HCT116 (cell line): ENCODE measurements around the gene VWA3B. TPM values are rescaled to one million over a fixed set of nuclear protein-coding genes. Genes with fewer than 3 reads are reported as not detected.

Experiments used
- ATAC-seq: fragments of 200-7000 bp; cut with Tn5 transposase; 2 replicates; pipeline ENCODE4 v1.9.1; 2020; ENCODE audit warnings: mild to moderate bottlenecking, moderate library complexity
- BruUV-seq: library from RNA; stranded (reverse); fragments of 400-500 nt; replicated peaks from 2 replicates; lab custom pipeline; 2021; lab: Mats Ljungman, UMichigan
- CTCF ChIA-PET: fragments of 300-600 bp; sonication (Branson Sonifier 250); formaldehyde crosslinking; loops from one replicate; lab custom pipeline; 2021; ENCODE audit warnings: antibody characterized with exemption; lab: Charles Lee
- POLR2A ChIA-PET: fragments of 300-600, 350-600 bp; sonication (Branson Sonifier 250); formaldehyde crosslinking; loops from one replicate; lab custom pipeline; 2021; ENCODE audit warnings: antibody characterized with exemption; lab: Charles Lee
- RAD21 ChIA-PET, 2 experiments: fragments of 300-600 bp; sonication (Branson Sonifier 250); formaldehyde crosslinking; loops; one replicate each; lab custom pipeline; 2023; ENCODE audit warnings: low total read pairs in 2 of 2; ENCODE audit not compliant: uncharacterized antibody in 2 of 2, unreplicated experiment in 2 of 2, low non-redundant PET in 1 of 2; lab: Charles Lee
- DNase-seq: peaks from one replicate; pipeline ENCODE4 v3.0.0-alpha.2; 2010; ENCODE audit warnings: low read depth, low spot score
- H2AFZ ChIP-seq: fragments of 200-600 bp; shearing (Covaris generic), sonication (generic); 2 replicates; pipeline ENCODE4 v1.6.1; 2017; ENCODE audit warnings: low read depth, mixed run types, mixed read lengths, antibody characterized with exemption, low read length; ENCODE audit not compliant: poor library complexity, severe bottlenecking
- H3K27ac ChIP-seq: 2 replicates; pipeline ENCODE4 v1.5.1; 2012; ENCODE audit warnings: low read depth, low read length
- H3K27me3 ChIP-seq: fragments of 200-600 bp; sonication (generic); 2 replicates; pipeline ENCODE4 v1.6.1; 2016; ENCODE audit warnings: mixed run types, low read length, mixed read lengths; ENCODE audit not compliant: insufficient read depth
- H3K36me3 ChIP-seq, 2 experiments: fragments of 200-500 bp in 1 of 2; fragments of 200-600 bp in 1 of 2; sonication (Bioruptor generic) in 1 of 2; sonication (generic) in 1 of 2; 2 replicates each; pipeline versions ENCODE4 v1.5.1 to v1.6.1; 2014 to 2016; ENCODE audit warnings: low read length in 2 of 2, inconsistent platforms in 1 of 2, mixed read lengths in 1 of 2, mixed run types in 1 of 2; ENCODE audit not compliant: insufficient read depth in 2 of 2, control insufficient read depth in 1 of 2
- H3K4me1 ChIP-seq, 2 experiments: fragments of 200-600 bp in 1 of 2; sonication (generic) in 1 of 2; 2 replicates each; pipeline versions ENCODE4 v1.5.1 to v1.6.1; 2012 to 2017; ENCODE audit warnings: low read length in 2 of 2, inconsistent platforms in 1 of 2, mild to moderate bottlenecking in 1 of 2, mixed read lengths in 1 of 2, mixed run types in 1 of 2, moderate library complexity in 1 of 2; ENCODE audit not compliant: insufficient read depth in 2 of 2, control insufficient read depth in 1 of 2
- H3K4me2 ChIP-seq: fragments of 200-600 bp; sonication (generic); 2 replicates; pipeline ENCODE4 v1.6.1; 2017; ENCODE audit warnings: mixed run types, low read length, mixed read lengths
- H3K4me3 ChIP-seq, 2 experiments: fragments of 200-600 bp in 1 of 2; sonication (generic) in 1 of 2; replicated peaks in 1 of 2; 2 replicates each; pipeline ENCODE4 v1.5.1; 2011 to 2016; ENCODE audit warnings: low read length in 2 of 2, control low read depth in 1 of 2, low read depth in 1 of 2, mild to moderate bottlenecking in 1 of 2, mixed read lengths in 1 of 2, mixed run types in 1 of 2
- H3K79me2 ChIP-seq: fragments of 200-600 bp; sonication (generic); 2 replicates; pipeline ENCODE4 v1.6.1; 2017; ENCODE audit warnings: mild to moderate bottlenecking, mixed run types, low read length, moderate library complexity, mixed read lengths; ENCODE audit not compliant: insufficient read depth
- H3K9ac ChIP-seq: fragments of 200-600 bp; sonication (generic); 2 replicates; pipeline ENCODE4 v1.6.1; 2016; ENCODE audit warnings: low read length, mixed read lengths
- H3K9me2 ChIP-seq: fragments of 200-600 bp; sonication (generic), shearing (Covaris generic); 2 replicates; pipeline ENCODE4 v1.6.1; 2017; ENCODE audit warnings: mixed run types, mild to moderate bottlenecking, moderate library complexity; ENCODE audit not compliant: insufficient read depth
- H3K9me3 ChIP-seq, 2 experiments: fragments of 200-500 bp in 1 of 2; fragments of 200-600 bp in 1 of 2; sonication (Bioruptor generic) in 1 of 2; sonication (generic) in 1 of 2; 2 replicates each; pipeline ENCODE4 v1.6.1; 2014 to 2017; ENCODE audit warnings: low read length in 2 of 2, mixed read lengths in 2 of 2, inconsistent platforms in 1 of 2, low read depth in 1 of 2, mild to moderate bottlenecking in 1 of 2, mixed run types in 1 of 2, moderate library complexity in 1 of 2; ENCODE audit not compliant: control insufficient read depth in 1 of 2, insufficient read depth in 1 of 2
- H4K20me1 ChIP-seq: fragments of 200-600 bp; sonication (generic), shearing (Covaris generic); 2 replicates; pipeline ENCODE4 v1.6.1; 2017; ENCODE audit warnings: mixed run types, mild to moderate bottlenecking, moderate library complexity; ENCODE audit not compliant: insufficient read depth
- CEBPB ChIP-seq: IDR thresholded peaks from 2 replicates; pipeline ENCODE4 v1.6.1; 2012; ENCODE audit warnings: low read depth
- EZH2 ChIP-seq: fragments of 200-600 bp; sonication (generic); IDR thresholded peaks from 2 replicates; pipeline ENCODE4 v1.6.1; 2017; ENCODE audit warnings: antibody characterized with exemption, mixed run types
- RAD21 ChIP-seq: IDR thresholded peaks from 2 replicates; pipeline ENCODE4 v1.6.1; 2012; ENCODE audit warnings: low read depth, mild to moderate bottlenecking
- SP1 ChIP-seq: IDR thresholded peaks from 2 replicates; pipeline ENCODE4 v1.6.1; 2012; ENCODE audit warnings: low read depth
- SRF ChIP-seq: IDR thresholded peaks from 2 replicates; pipeline ENCODE4 v1.6.1; 2012; ENCODE audit warnings: low read depth
- YY1 ChIP-seq: IDR thresholded peaks from 2 replicates; pipeline ENCODE4 v1.6.1; 2011; ENCODE audit warnings: low read length, low read depth, moderate library complexity, mild to moderate bottlenecking; ENCODE audit not compliant: insufficient replicate concordance; ENCODE audit errors: extremely low read depth
- ZNF274 ChIP-seq: fragments of 200-500 bp; sonication (Bioruptor generic); IDR thresholded peaks from 2 replicates; pipeline ENCODE4 v1.6.1; 2014; ENCODE audit warnings: mild to moderate bottlenecking, low read depth, low read length, inconsistent platforms
- intact Hi-C: fragments of 100-400 bp; cut with micrococcal nuclease; formaldehyde crosslinking; loops from 2 replicates; pipeline ENCODE4 v1.10.0; 2022
- total RNA-seq: library from RNA; stranded (reverse); gene quantifications from one replicate; pipeline ENCODE4 v1.2.1, GENCODE V29; 2021; ENCODE audit not compliant: unreplicated experiment
- TF ChIP-seq, protein P1 (sequence below): IDR thresholded peaks from 2 replicates; pipeline ENCODE4 v1.6.1; 2012; ENCODE audit warnings: low read depth
- TF ChIP-seq, protein P2 (sequence below): IDR thresholded peaks from 2 replicates; pipeline ENCODE4 v1.6.1; 2012
- TF ChIP-seq, protein P3 (sequence below): IDR thresholded peaks from 2 replicates; pipeline ENCODE4 v1.6.1; 2012

VWA3B gene
- total RNA-seq, 1 experiment from 2014 or later = 0.47 TPM

DNA sequence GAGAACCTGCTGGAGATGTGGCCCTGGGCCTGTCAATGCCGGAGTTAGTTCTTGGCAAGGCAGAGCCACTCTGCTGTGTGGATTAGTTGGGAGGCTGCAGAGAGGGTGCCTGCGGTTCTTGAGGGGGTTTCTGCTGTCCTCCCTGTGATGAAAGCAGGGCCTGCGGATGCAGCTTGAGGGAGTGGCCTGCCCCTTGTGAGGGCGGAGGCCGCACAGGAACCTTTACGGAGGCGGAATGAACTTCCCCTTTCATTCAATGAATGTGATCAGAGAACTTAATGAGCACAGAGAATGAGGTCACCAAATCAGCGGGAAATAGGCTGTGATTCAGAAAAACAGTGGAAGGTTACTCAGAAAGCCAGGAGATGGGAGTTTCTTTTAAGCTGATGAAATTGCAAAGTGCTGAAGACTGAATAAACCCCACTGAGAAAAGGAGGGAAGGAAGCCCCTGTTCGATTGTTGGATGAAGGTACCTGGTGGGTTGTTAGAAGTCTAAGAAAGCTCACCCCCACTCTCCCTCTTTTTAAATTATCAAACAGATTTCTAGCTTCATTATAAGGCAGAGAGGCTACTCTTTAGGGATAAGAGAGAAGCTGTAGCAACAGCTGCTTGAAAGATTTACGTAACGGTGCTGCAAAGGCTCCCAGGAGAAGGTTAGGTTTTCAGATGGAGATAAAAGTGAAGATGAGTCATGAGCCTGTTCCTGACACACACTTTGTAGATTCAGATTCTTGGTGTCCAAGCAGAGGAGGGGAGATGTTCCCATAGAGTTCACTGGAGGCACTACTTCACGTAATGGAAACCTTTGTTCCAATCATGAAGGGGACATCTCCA, 47.4 kb downstream of the VWA3B start:
- intact Hi-C loops = no loop called here
- H3K4me2 ChIP-seq = no peak overlapping the region
- ChIA-PET CTCF (no interaction called here), POLR2A (no interaction called here)
- H3K27me3 ChIP-seq = no peaks in the 10 kb centered on the region
- H3K27ac ChIP-seq = no peak overlapping the region
- ATAC-seq = no peak
- no peak for TF ChIP-seq SRF
- TF ChIP-seq SP1 = no peak
- TF ChIP-seq RAD21 = no peak
- TF ChIP-seq, protein P1, sequence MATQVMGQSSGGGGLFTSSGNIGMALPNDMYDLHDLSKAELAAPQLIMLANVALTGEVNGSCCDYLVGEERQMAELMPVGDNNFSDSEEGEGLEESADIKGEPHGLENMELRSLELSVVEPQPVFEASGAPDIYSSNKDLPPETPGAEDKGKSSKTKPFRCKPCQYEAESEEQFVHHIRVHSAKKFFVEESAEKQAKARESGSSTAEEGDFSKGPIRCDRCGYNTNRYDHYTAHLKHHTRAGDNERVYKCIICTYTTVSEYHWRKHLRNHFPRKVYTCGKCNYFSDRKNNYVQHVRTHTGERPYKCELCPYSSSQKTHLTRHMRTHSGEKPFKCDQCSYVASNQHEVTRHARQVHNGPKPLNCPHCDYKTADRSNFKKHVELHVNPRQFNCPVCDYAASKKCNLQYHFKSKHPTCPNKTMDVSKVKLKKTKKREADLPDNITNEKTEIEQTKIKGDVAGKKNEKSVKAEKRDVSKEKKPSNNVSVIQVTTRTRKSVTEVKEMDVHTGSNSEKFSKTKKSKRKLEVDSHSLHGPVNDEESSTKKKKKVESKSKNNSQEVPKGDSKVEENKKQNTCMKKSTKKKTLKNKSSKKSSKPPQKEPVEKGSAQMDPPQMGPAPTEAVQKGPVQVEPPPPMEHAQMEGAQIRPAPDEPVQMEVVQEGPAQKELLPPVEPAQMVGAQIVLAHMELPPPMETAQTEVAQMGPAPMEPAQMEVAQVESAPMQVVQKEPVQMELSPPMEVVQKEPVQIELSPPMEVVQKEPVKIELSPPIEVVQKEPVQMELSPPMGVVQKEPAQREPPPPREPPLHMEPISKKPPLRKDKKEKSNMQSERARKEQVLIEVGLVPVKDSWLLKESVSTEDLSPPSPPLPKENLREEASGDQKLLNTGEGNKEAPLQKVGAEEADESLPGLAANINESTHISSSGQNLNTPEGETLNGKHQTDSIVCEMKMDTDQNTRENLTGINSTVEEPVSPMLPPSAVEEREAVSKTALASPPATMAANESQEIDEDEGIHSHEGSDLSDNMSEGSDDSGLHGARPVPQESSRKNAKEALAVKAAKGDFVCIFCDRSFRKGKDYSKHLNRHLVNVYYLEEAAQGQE = no peak
- TF ChIP-seq, protein P2, sequence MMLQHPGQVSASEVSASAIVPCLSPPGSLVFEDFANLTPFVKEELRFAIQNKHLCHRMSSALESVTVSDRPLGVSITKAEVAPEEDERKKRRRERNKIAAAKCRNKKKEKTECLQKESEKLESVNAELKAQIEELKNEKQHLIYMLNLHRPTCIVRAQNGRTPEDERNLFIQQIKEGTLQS = no peak
- TF ChIP-seq, protein P3, sequence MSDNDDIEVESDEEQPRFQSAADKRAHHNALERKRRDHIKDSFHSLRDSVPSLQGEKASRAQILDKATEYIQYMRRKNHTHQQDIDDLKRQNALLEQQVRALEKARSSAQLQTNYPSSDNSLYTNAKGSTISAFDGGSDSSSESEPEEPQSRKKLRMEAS = no peak
- no peak for TF ChIP-seq EZH2
- no peak for TF ChIP-seq CEBPB
- TF ChIP-seq ZNF274 = no peak
- TF ChIP-seq YY1 = no peak
- TF ChIP-seq, all 23 proteins: peak for 0
- no TSS peak for BruUV-seq
- Histone ChIP-seq H3K9me2 (no peaks in the 10 kb centered on the region), H2AFZ (no peak overlapping the region), H3K9ac (no peak overlapping the region), H3K36me3 (no peaks in the 10 kb centered on the region), H4K20me1 (no peaks in the 10 kb centered on the region), H3K79me2 (no peaks in the 10 kb centered on the region), H3K4me1 (no peaks in the 10 kb centered on the region), H3K4me3 (no peak overlapping the region), H3K9me3 (no peaks in the 10 kb centered on the region)
- no peak for DNase-seq
- RAD21 ChIA-PET = no interaction called here
